SK-N-DZ (cell line): ENCODE data around the gene MGME1.

Source experiments
- DNase-seq: peaks from one replicate; pipeline ENCODE4 v3.0.0-alpha.2; 2015; ENCODE audit warnings: low spot score

Gene MGME1

GRCh38 chr20:17940224-17940971 is 28.4 kb upstream of the MGME1 start:
- no peak for DNase-seq

GRCh38 chr20:17941087-17941825 is 27.6 kb upstream of the MGME1 start:
- DNase-seq = no peak

GRCh38 chr20:17941826-17942196 is 27.0 kb upstream of the MGME1 start:
- DNase-seq = no peak

GRCh38 chr20:17943343-17943742 is 25.5 kb upstream of the MGME1 start:
- DNase-seq = no peak

GRCh38 chr20:17944854-17945474 is 23.9 kb upstream of the MGME1 start:
- no peak for DNase-seq

GRCh38 chr20:17946040-17946439 is 22.8 kb upstream of the MGME1 start:
- no peak for DNase-seq

- DNase-seq = no peak
Observed at GRCh38 chr20:17946572-17947473, 22.0 kb upstream of the MGME1 start.

- no peak for DNase-seq
Observed at GRCh38 chr20:17947474-17947815, 21.4 kb upstream of the MGME1 start.

- no peak for DNase-seq
Observed at GRCh38 chr20:17948442-17948841, 20.4 kb upstream of the MGME1 start.

GRCh38 chr20:17949899-17950298 is 18.9 kb upstream of the MGME1 start:
- no peak for DNase-seq

GRCh38 chr20:17950670-17951069 is 18.1 kb upstream of the MGME1 start:
- no peak for DNase-seq

GRCh38 chr20:17951323-17951722 is 17.5 kb upstream of the MGME1 start:
- DNase-seq = no peak

GRCh38 chr20:17952692-17953684 is 15.8 kb upstream of the MGME1 start:
- DNase-seq = no peak

GRCh38 chr20:17953935-17954334 is 14.9 kb upstream of the MGME1 start:
- no peak for DNase-seq

GRCh38 chr20:17955302-17955701 is 13.5 kb upstream of the MGME1 start:
- DNase-seq = no peak

GRCh38 chr20:17956099-17956685 is 12.6 kb upstream of the MGME1 start:
- no peak for DNase-seq

GRCh38 chr20:17957505-17958363 is 11.1 kb upstream of the MGME1 start:
- no peak for DNase-seq

GRCh38 chr20:17958373-17959256 is 10.2 kb upstream of the MGME1 start:
- no peak for DNase-seq
